GM19351 (cell line): ENCODE results near the gene CENPV.
A peak's percentile ranks its signal among the peaks of the same experiment; 100 is the strongest.
"Not testable (repeated sequence)": the region's sequence is repeated elsewhere in the genome, so short reads cannot be mapped to it uniquely, and the experiment has no call there.

Experiments used
- ATAC-seq: cut with Tn5 transposase; IDR thresholded peaks from one replicate; pipeline ENCODE4 v1.9.1; 2021; ENCODE audit warnings: mild to moderate bottlenecking, moderate library complexity; ENCODE audit not compliant: unreplicated experiment

Gene CENPV

GRCh38 chr17:16353317-16354174 lies at the start of gene CENPV:
TSS of gene CENPV (minus strand) at chr17:16353469. CDS start at chr17:16353436, 33 bp downstream.
- peak; percentile 56 for ATAC-seq

- peak; percentile 75 for ATAC-seq
Measured at GRCh38 chr17:16398270-16399267, 45.3 kb upstream of the CENPV start.

- not testable (repeated sequence) for ATAC-seq
Measured at GRCh38 chr17:16396693-16397092, 43.4 kb upstream of the CENPV start.

DNA sequence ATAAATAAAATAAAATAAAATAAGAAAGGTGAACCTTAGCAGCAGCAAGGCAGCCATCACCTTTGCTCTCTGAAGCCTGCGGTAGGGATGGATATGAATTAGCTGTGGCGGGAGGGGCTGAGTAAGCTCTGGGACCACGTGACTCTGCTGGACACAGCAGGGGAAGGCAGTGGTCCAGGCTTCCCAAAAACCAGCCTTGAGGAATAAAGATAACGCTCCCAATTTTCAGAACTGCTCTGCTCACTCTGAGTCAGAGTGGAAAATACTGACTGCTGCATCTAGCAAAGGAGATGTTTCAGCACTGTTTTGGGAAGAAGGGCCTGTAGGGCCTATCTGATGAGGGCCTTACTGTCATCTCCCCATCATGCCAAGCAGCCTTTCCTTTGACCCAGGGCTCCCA lies 42.6 kb upstream of the CENPV start:
- not testable (repeated sequence) for ATAC-seq

DNA sequence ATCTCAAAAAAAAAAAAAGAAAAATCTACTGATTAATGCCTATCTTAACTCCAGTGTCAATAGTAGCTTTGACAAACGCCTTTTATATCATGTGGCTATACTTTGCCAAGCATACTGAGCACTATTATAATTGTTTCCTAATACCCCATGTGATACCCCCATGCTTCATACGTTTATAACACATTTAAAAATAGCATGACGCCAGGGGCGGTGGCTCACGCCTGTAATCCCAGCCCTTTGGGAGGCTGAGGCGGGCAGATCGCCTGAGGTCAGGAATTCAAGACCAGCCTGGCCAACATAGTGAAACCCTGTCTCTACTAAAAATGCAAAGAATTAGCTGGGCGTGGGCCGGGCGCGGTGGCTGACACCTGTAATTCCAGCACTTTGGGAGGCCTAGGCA lies 39.2 kb upstream of the CENPV start:
- not testable (repeated sequence) for ATAC-seq

DNA sequence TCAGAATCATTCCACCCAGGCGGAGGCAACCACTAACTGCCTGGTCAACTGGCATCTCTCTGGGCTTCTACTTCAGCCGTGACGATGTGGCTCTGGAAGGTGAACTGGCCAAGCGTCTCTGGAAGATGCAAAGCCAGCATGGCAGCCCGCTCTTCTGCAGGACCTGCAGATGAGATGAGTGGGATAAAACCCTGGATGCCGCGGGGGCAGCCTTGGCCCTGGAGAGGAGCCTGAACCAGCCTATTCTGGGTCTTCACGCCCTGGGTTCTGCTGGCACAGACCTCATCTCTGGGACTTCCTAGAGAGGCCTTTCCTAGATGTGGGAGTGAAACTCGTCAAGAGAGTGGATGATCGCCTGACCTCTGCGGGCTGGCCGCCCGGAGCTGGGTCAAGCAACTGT lies 38.2 kb upstream of the CENPV start:
- ATAC-seq = no peak

GRCh38 chr17:16386126-16386507 lies 32.8 kb upstream of the CENPV start:
- ATAC-seq = not testable (repeated sequence)

DNA sequence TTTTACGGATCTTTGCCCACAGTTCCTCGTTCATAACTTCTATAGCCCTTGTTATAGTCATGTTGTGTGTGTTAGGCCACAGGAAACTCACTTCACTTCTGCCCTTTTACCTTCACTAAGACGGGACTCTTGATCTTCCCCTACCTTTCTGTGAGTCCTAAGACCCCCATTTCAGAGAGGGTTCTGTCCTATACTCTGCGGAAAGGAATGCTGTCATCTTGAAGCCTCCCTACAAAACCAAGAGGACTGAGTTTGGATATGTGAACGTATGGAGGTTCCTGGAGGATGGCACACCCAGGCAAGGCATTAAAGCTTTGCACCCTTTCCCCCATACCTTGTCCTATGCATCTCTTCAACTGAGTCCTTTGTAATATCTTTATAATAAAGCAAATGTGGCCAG lies 31.3 kb upstream of the CENPV start:
- no peak for ATAC-seq

- ATAC-seq = no peak
Measured at GRCh38 chr17:16383772-16384287, 30.6 kb upstream of the CENPV start.

DNA sequence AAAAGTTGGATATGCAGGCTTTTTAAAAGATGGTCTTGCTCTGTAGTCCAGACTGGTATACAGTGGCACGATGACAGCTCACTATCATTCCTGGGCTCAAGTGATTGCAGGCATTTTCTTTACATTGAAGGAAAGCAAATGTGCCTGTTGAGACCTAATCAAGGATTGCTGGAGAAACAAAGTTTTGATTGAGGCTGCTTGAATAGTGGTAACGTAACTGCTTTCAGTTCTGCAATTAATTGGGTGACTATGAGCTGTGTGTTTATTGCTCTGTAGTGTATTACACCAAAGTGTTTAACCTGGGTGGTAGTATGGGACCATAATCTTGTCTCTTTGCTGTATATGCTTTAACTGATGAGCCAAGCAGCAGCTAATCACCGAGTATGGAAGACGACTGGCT lies 29.9 kb upstream of the CENPV start:
- no peak for ATAC-seq

GRCh38 chr17:16381496-16381820 lies 28.2 kb upstream of the CENPV start:
- no peak for ATAC-seq

DNA sequence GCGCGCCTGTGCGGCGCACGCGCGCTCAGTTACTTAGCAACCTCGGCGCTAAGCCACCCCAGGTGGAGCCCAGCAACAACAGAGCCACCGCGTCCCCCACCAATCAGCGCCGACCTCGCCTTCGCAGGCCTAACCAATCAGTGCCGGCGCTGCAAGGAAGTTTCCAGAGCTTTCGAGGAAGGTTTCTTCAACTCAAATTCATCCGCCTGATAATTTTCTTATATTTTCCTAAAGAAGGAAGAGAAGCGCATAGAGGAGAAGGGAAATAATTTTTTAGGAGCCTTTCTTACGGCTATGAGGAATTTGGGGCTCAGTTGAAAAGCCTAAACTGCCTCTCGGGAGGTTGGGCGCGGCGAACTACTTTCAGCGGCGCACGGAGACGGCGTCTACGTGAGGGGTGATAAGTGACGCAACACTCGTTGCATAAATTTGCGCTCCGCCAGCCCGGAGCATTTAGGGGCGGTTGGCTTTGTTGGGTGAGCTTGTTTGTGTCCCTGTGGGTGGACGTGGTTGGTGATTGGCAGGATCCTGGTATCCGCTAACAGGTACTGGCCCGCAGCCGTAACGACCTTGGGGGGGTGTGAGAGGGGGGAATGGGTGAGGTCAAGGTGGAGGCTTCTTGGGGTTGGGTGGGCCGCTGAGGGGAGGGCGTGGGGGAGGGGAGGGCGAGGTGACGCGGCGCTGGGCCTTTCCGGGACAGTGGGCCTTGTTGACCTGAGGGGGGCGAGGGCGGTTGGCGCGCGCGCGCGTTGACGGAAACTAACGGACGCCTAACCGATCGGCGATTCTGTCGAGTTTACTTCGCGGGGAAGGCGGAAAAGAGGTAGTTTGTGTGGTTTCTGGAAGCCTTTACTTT lies 27.6 kb upstream of the CENPV start, which contains the start of gene UBB:
UBB (plus strand) TSS at position 452 of the 856 bp plus-strand sequence. CDS start 817 bp downstream, outside the sequence.
- peak; percentile 94 for ATAC-seq

DNA sequence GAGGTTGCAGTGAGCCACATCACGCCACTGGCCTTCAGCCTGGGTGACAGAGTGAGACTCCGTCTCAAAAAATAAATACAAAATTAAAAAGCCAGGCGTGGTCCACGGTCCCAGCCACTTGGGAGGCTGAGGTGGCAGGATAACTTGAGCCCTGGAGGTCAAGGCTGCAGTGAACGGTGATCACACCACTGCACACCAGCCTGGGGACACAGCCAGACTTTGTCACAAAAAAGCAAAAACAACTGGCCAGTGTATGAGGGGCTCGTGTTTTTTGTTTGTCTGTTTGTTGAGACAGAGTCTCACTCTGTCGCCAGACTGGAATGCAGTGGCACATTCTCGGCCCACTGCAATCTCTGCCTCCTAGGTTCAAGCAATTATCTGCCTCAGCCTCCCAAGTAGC lies 26.4 kb upstream of the CENPV start:
- ATAC-seq = no peak

DNA sequence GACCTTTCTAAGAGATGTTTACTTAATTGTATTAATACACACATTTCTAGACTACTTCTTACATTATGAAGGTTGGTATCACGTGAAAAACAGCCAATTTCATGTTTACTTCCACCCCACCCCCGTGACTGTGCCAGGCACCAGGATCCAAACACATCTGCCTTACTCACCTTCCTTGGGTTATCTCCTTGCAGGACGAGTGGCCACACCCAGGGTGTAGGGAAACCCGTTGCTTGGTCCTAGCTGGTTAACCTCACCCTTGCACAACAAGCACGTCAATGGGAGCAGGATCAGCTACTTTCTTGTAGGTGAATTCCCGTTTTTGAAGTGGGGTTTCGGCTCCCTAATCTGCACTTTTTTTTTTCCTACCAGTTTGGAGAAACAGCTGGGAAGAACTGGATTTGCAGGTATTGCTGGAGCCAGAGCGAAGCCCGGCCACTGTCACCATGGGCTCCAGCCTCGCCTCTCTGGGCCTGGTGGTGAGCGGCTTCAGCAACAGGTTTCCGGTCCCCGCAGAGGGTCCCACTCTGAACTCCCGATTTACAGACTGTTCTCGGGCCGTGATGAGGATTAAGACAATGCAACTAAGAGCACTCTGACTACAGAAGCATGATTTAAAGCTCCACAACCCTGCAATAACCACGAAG lies 25.5 kb upstream of the CENPV start:
- ATAC-seq = no peak

GRCh38 chr17:16377941-16378341 lies 24.7 kb upstream of the CENPV start:
- ATAC-seq = no peak

- ATAC-seq = no peak
Measured at GRCh38 chr17:16374146-16374938, 21.1 kb upstream of the CENPV start.

DNA sequence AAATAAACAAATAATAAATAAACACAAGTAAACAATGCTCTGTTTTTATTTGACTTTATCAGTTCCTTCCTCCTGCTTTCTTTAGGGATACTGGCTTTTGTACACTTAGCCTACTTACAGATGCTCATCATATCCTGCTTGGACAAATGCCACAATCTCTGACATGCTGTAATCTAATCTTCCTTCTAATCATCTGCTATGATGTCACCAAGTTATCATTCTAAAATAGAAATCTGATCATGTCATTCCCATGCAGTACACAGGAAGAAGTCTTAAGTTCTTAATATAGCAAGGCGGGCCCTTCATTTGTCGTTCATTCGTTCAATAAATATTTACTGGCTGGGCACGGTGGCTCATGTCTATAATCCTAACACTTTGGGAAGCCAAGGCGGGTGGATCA lies 18.5 kb upstream of the CENPV start:
- no peak for ATAC-seq

DNA sequence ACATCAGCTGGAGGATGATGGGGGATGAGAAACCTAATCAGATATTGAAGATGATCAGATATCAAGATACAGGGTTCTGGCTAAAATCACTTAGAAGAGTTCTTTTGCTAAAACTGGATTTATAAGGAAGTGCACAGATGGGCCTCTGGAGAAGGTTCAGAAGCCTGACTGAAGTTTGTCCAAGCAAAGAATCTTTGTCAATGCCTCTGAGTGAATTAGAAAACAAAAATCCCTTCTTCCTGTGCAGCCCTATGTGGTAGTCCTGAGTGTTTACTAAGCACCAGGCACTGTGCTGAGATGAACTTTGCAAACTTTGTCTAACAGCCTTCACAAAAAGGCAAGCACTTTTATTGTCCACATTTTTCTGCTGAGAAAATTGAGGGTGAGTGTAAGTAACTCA lies 11.4 kb upstream of the CENPV start:
- no peak for ATAC-seq
